Mucosa of stomach (tissue), 1 donor: Measurements from ENCODE around the gene RAPGEF6.
"Not testable (repeated sequence)": the region's sequence is repeated elsewhere in the genome, so short reads cannot be mapped to it uniquely, and the experiment has no call there.

Experiments used
- H3K27me3 ChIP-seq: one replicate; pipeline ENCODE4 v1.7.0; 2013; ENCODE audit warnings: mild to moderate bottlenecking, low read length; ENCODE audit not compliant: control insufficient read depth, insufficient read depth
- H3K36me3 ChIP-seq: one replicate; pipeline ENCODE4 v1.7.0; 2013; ENCODE audit warnings: low read length; ENCODE audit not compliant: control insufficient read depth, insufficient read depth
- H3K4me1 ChIP-seq: one replicate; pipeline ENCODE4 v1.7.0; 2013; ENCODE audit warnings: mild to moderate bottlenecking, low read length; ENCODE audit not compliant: control insufficient read depth, insufficient read depth
- H3K4me3 ChIP-seq: one replicate; pipeline ENCODE4 v1.7.0; 2013; ENCODE audit warnings: low read length
- H3K9ac ChIP-seq: one replicate; pipeline ENCODE4 v1.7.0; 2013; ENCODE audit warnings: mild to moderate bottlenecking, low read length, moderate library complexity
- H3K9me3 ChIP-seq: one replicate; pipeline ENCODE4 v1.7.0; 2013; ENCODE audit warnings: mild to moderate bottlenecking, low read length, moderate library complexity; ENCODE audit not compliant: control insufficient read depth
- donor health status: Pancreatic carcinoma.

The RAPGEF6 gene

GRCh38 chr5:131505237-131505908 lies 129.7 kb downstream of the RAPGEF6 start:
- H3K4me3 ChIP-seq: no peak overlapping the region
- no peaks in the 10 kb centered on the region for H3K4me1 ChIP-seq
- H3K36me3 ChIP-seq: no peaks in the 10 kb centered on the region
- no peak overlapping the region for H3K9ac ChIP-seq
- no peaks in the 10 kb centered on the region for H3K9me3 ChIP-seq
- no peaks in the 10 kb centered on the region for H3K27me3 ChIP-seq

GRCh38 chr5:131496400-131496713 lies 138.7 kb downstream of the RAPGEF6 start:
- H3K9me3 ChIP-seq: no peaks in the 10 kb centered on the region
- no peak overlapping the region for H3K9ac ChIP-seq
- H3K4me3 ChIP-seq: no peak overlapping the region
- peaks cover 6% of the 10 kb centered on the region for H3K4me1 ChIP-seq
- H3K27me3 ChIP-seq: no peaks in the 10 kb centered on the region
- no peaks in the 10 kb centered on the region for H3K36me3 ChIP-seq

- Histone ChIP-seq H3K4me3 (no peak overlapping the region), H3K27me3 (no peaks in the 10 kb centered on the region), H3K36me3 (no peaks in the 10 kb centered on the region), H3K9ac (no peak overlapping the region), H3K4me1 (peaks cover 6% of the 10 kb centered on the region), H3K9me3 (no peaks in the 10 kb centered on the region)
These were observed 139.3 kb downstream of the RAPGEF6 start for GRCh38 chr5:131495536-131496399.

- no peaks in the 10 kb centered on the region for H3K27me3 ChIP-seq
- no peaks in the 10 kb centered on the region for H3K36me3 ChIP-seq
- H3K4me3 ChIP-seq: no peak overlapping the region
- no peaks in the 10 kb centered on the region for H3K9me3 ChIP-seq
- H3K4me1 ChIP-seq: peaks cover 6% of the 10 kb centered on the region
- no peak overlapping the region for H3K9ac ChIP-seq
These were observed 143.3 kb downstream of the RAPGEF6 start for GRCh38 chr5:131491749-131492148.

GRCh38 chr5:131488463-131488862 lies 146.6 kb downstream of the RAPGEF6 start:
- Histone ChIP-seq H3K9ac (no peak overlapping the region), H3K9me3 (no peaks in the 10 kb centered on the region), H3K36me3 (no peaks in the 10 kb centered on the region), H3K27me3 (no peaks in the 10 kb centered on the region), H3K4me3 (no peak overlapping the region), H3K4me1 (no peaks in the 10 kb centered on the region)

GRCh38 chr5:131487371-131487770 lies 147.7 kb downstream of the RAPGEF6 start:
- H3K4me3 ChIP-seq, H3K9me3 ChIP-seq, H3K4me1 ChIP-seq, H3K9ac ChIP-seq, H3K36me3 ChIP-seq, H3K27me3 ChIP-seq: not testable (repeated sequence)

GRCh38 chr5:131482617-131483016 lies 152.4 kb downstream of the RAPGEF6 start:
- H3K9me3 ChIP-seq: no peaks in the 10 kb centered on the region

GRCh38 chr5:131481569-131481968 lies 153.5 kb downstream of the RAPGEF6 start:
- H3K4me3 ChIP-seq: no peak overlapping the region
- no peaks in the 10 kb centered on the region for H3K9me3 ChIP-seq
- H3K4me1 ChIP-seq: no peaks in the 10 kb centered on the region
- no peaks in the 10 kb centered on the region for H3K27me3 ChIP-seq
- no peaks in the 10 kb centered on the region for H3K36me3 ChIP-seq
- H3K9ac ChIP-seq: no peak overlapping the region

More at GRCh38 chr5:131482617-131483016, 152.4 kb downstream of the RAPGEF6 start:
- Histone ChIP-seq H3K4me1 (no peaks in the 10 kb centered on the region), H3K36me3 (no peaks in the 10 kb centered on the region), H3K4me3 (no peak overlapping the region), H3K9ac (no peak overlapping the region), H3K27me3 (no peaks in the 10 kb centered on the region)

GRCh38 chr5:131475541-131475941 lies 159.5 kb downstream of the RAPGEF6 start:
- H3K9me3 ChIP-seq: no peaks in the 10 kb centered on the region
- no peaks in the 10 kb centered on the region for H3K36me3 ChIP-seq
- no peaks in the 10 kb centered on the region for H3K4me1 ChIP-seq
- H3K27me3 ChIP-seq: no peaks in the 10 kb centered on the region
- H3K4me3 ChIP-seq: no peak overlapping the region
- H3K9ac ChIP-seq: no peak overlapping the region

- Histone ChIP-seq H3K9ac (no peak overlapping the region), H3K36me3 (no peaks in the 10 kb centered on the region), H3K9me3 (no peaks in the 10 kb centered on the region), H3K27me3 (no peaks in the 10 kb centered on the region), H3K4me1 (no peaks in the 10 kb centered on the region), H3K4me3 (no peak overlapping the region)
These were observed 161.3 kb downstream of the RAPGEF6 start for GRCh38 chr5:131473731-131474130.

- Histone ChIP-seq H3K4me1 (no peaks in the 10 kb centered on the region), H3K9ac (no peak overlapping the region), H3K9me3 (no peaks in the 10 kb centered on the region), H3K27me3 (no peaks in the 10 kb centered on the region), H3K4me3 (no peak overlapping the region), H3K36me3 (no peaks in the 10 kb centered on the region)
These were observed 168.8 kb downstream of the RAPGEF6 start for GRCh38 chr5:131466171-131466766.

- Histone ChIP-seq H3K4me3 (no peak overlapping the region), H3K36me3 (no peaks in the 10 kb centered on the region), H3K4me1 (no peaks in the 10 kb centered on the region), H3K9ac (no peak overlapping the region), H3K9me3 (no peaks in the 10 kb centered on the region), H3K27me3 (no peaks in the 10 kb centered on the region)
These were observed 171.4 kb downstream of the RAPGEF6 start for GRCh38 chr5:131463656-131464055.
